WERI-Rb-1 (cell line): ENCODE results near the gene VPS54.
A peak's percentile ranks its signal among the peaks of the same experiment; 100 is the strongest.

Experiments used
- DNase-seq: peaks from one replicate; pipeline ENCODE4 v3.0.0-alpha.2; 2020
- H3K27ac ChIP-seq: fragments of 250-450 bp; sonication (Bioruptor Pico); 2 replicates; pipeline ENCODE4 v1.5.1; 2020; ENCODE audit warnings: mild to moderate bottlenecking, moderate library complexity
- H3K27me3 ChIP-seq: fragments of 250-450 bp; sonication (Bioruptor Pico); 2 replicates; pipeline ENCODE4 v1.5.1; 2021; ENCODE audit warnings: mild to moderate bottlenecking, low read depth, moderate library complexity; ENCODE audit not compliant: insufficient read depth, severe bottlenecking
- H3K36me3 ChIP-seq: fragments of 250-450 bp; sonication (Bioruptor Pico); 2 replicates; pipeline ENCODE4 v1.5.1; 2020; ENCODE audit warnings: mild to moderate bottlenecking, moderate library complexity
- H3K4me3 ChIP-seq: 2 replicates; pipeline ENCODE4 v1.5.1; 2011; ENCODE audit warnings: low read depth, mild to moderate bottlenecking, control low read depth, low read length
- H3K9me3 ChIP-seq: fragments of 250-450 bp; sonication (Bioruptor Pico); 2 replicates; pipeline ENCODE4 v1.5.1; 2021; ENCODE audit warnings: mild to moderate bottlenecking, moderate library complexity; ENCODE audit not compliant: severe bottlenecking
- TF ChIP-seq, protein P1 (sequence below): IDR thresholded peaks from 2 replicates; pipeline ENCODE4 v1.5.1; 2011; ENCODE audit warnings: low read depth, mild to moderate bottlenecking, control low read depth, inconsistent platforms, low read length

Gene VPS54

DNA sequence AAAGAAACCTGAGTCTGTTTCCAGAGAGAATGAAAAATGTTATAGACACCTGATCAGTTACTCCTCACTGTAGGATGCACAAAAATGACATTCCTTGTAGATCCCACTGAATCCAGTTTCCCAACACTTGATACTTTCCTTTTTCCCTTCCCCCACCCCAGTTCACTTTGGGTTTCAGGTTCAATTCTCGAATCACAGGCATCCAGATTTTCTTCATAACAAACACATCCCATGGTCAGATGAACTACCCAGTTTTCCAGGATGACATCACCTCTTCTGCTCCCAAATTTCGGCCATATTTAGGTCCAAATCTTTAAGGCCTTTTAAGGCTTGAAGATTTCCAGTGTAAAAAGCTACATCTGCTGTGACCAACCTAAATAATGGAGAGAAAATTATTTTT, 126.1 kb downstream of the VPS54 start:
- H3K9me3 ChIP-seq: no peaks in the 10 kb centered on the region
- H3K27ac ChIP-seq: no peak overlapping the region
- H3K4me3 ChIP-seq: no peak overlapping the region
- H3K36me3 ChIP-seq: peaks cover 38% of the 10 kb centered on the region
- TF ChIP-seq, protein P1, sequence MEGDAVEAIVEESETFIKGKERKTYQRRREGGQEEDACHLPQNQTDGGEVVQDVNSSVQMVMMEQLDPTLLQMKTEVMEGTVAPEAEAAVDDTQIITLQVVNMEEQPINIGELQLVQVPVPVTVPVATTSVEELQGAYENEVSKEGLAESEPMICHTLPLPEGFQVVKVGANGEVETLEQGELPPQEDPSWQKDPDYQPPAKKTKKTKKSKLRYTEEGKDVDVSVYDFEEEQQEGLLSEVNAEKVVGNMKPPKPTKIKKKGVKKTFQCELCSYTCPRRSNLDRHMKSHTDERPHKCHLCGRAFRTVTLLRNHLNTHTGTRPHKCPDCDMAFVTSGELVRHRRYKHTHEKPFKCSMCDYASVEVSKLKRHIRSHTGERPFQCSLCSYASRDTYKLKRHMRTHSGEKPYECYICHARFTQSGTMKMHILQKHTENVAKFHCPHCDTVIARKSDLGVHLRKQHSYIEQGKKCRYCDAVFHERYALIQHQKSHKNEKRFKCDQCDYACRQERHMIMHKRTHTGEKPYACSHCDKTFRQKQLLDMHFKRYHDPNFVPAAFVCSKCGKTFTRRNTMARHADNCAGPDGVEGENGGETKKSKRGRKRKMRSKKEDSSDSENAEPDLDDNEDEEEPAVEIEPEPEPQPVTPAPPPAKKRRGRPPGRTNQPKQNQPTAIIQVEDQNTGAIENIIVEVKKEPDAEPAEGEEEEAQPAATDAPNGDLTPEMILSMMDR: no peak
- no peak for DNase-seq
- no peaks in the 10 kb centered on the region for H3K27me3 ChIP-seq

DNA sequence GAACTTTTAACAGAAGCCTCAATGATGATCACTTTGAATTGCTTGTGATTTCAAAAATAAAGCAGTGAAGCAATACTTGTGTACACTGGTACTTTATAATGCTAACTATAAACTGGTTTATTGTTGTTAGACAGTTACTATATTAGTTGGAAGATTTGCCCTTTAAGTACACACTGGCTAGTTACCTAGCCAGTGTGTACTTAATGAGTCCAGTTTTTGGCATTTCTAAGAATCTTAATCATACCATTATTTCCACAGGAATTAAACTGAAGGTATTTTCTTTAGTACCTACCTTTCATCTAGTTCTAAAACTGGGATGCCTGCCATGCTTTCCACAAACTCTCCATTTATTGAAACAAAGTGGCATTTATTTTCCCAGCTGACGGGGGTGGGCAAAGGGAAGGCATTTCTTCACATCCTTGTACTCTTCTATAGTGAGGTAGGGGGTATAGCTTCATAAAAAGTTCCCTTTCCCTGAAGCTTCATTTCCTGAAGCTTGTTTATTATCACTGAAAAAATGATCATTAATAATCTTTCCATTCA, 127.7 kb downstream of the VPS54 start:
- no peak for DNase-seq
- Histone ChIP-seq H3K27me3 (no peaks in the 10 kb centered on the region), H3K4me3 (no peak overlapping the region), H3K27ac (no peak overlapping the region), H3K36me3 (peaks cover 48% of the 10 kb centered on the region), H3K9me3 (no peaks in the 10 kb centered on the region)
- TF ChIP-seq, protein P1: no peak

DNA sequence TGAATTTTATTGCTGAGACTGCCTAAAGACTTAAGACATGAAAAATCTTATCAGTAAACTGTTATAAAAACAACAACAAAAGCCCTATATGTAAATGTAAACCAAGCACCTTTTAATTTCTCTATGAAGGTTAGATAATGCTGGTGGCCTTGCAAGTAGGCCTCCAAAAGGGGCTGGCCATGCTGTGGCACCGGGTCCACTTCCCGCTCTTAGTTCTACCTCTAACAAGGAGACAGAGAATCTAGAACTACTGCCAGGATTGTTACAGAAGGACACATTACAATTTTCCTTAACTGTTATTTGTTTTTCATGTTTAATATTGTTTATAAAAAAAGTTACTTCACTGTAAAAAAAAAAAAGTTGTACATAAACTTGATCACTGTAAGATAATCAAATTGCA, 128.6 kb downstream of the VPS54 start:
- Histone ChIP-seq H3K27me3 (no peaks in the 10 kb centered on the region), H3K9me3 (no peaks in the 10 kb centered on the region), H3K4me3 (no peak overlapping the region), H3K36me3 (peaks cover 57% of the 10 kb centered on the region), H3K27ac (no peak overlapping the region)
- TF ChIP-seq, protein P1: no peak
- DNase-seq: no peak

DNA sequence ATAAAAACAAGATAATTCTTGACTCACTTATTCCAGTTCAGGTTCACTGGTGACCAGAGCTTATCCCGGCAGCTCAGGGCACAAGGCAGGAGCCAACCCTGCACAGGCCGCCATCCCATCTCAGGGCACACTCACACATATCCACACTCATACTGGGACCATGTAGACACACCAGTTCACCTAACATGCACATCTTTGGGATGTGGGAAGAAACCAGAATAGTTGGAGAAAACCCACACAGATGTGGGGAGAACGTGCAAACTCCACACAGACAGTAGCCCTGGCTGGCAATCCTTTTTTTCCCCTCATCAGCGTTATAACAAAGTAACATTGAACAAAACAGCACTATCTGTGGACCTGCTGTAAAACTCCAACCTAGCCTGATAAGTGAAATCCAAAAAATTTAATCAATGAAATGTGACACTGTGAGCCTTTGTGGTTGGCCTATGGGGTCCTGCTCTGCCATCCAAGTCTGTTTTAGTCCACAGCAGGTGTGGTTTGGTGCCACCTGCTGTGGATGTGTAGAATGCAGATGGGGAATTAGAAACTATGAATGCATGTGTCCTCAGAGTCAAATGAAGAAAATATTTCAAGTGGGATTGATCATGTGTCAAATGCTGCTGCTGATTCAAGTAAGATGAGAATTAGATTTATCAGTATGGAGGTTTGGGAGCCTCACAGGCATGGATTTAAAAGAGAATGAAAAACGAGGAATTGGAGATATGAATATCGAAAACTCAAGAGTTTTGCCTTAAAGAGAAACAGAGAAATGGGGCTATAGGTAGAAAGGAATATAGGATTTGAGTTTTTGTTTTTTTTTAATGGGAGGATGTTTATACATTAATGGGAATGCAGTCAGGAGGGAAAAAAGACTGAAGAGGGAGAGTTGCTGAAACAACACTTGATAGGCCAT, 130.5 kb downstream of the VPS54 start:
- TF ChIP-seq, protein P1: peak; percentile 81
- Histone ChIP-seq H3K4me3 (no peak overlapping the region), H3K9me3 (no peaks in the 10 kb centered on the region), H3K27me3 (no peaks in the 10 kb centered on the region), H3K36me3 (peaks cover 71% of the 10 kb centered on the region), H3K27ac (no peak overlapping the region)
- DNase-seq: peak; percentile 58

DNA sequence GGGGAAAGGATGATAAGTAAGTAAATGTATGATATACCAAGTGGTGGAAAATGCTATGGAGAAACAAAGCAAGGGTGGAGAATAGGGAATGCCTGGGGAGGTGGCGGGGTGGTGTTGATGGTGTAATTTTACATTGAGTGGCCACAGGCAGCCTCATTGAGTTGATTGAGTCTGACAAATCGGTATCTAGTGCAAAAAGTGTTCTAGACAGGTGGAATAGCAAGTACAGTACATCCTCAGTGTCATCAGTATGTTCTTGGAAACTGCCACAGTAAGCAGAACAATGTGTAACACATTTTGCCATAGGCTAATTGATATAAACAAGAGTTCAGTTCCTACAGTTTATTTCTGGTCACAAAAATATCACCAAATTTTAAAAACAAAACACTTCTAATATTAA, 131.2 kb downstream of the VPS54 start:
- Histone ChIP-seq H3K27me3 (no peaks in the 10 kb centered on the region), H3K27ac (no peak overlapping the region), H3K4me3 (no peak overlapping the region), H3K9me3 (no peaks in the 10 kb centered on the region), H3K36me3 (peaks cover 71% of the 10 kb centered on the region)
- TF ChIP-seq, protein P1: no peak
- no peak for DNase-seq
